H9 (cell line): Measurements from ENCODE around the gene SKP2. TPM values are rescaled to one million over a fixed set of nuclear protein-coding genes. Genes with fewer than 3 reads are reported as not detected.

Source experiments
- DNase-seq: peaks from one replicate; pipeline ENCODE4 v3.0.0-alpha.2; 2017
- H2AFZ ChIP-seq: one replicate; pipeline ENCODE4 v1.6.1; 2013; ENCODE audit warnings: mild to moderate bottlenecking, low read length, control low read depth, moderate library complexity
- H2AK5ac ChIP-seq: 2 replicates; pipeline ENCODE4 v1.6.1; 2013; ENCODE audit warnings: low read length, control low read depth, mixed read lengths; ENCODE audit not compliant: insufficient read length
- H2BK120ac ChIP-seq: one replicate; pipeline ENCODE4 v1.6.1; 2013; ENCODE audit warnings: low read depth, mild to moderate bottlenecking, low read length, control low read depth, inconsistent platforms; ENCODE audit not compliant: poor library complexity, severe bottlenecking
- H2BK12ac ChIP-seq: 2 replicates; pipeline ENCODE4 v1.6.1; 2013; ENCODE audit warnings: low read length, control low read depth, mixed read lengths, low read depth; ENCODE audit not compliant: insufficient read length
- H2BK15ac ChIP-seq: 2 replicates; pipeline ENCODE4 v1.6.1; 2013; ENCODE audit warnings: low read depth, low read length, control low read depth
- H2BK20ac ChIP-seq: one replicate; pipeline ENCODE4 v1.6.1; 2013; ENCODE audit warnings: low read depth, mild to moderate bottlenecking, low read length, control low read depth, inconsistent platforms; ENCODE audit not compliant: poor library complexity, severe bottlenecking
- H2BK5ac ChIP-seq: 2 replicates; pipeline ENCODE4 v1.6.1; 2013; ENCODE audit warnings: low read length, control low read depth, mixed read lengths; ENCODE audit not compliant: insufficient read length
- H3K14ac ChIP-seq: 2 replicates; pipeline ENCODE4 v1.6.1; 2013; ENCODE audit warnings: low read length, control low read depth; ENCODE audit not compliant: insufficient read depth
- H3K18ac ChIP-seq: 2 replicates; pipeline ENCODE4 v1.6.1; 2013; ENCODE audit warnings: low read depth, mild to moderate bottlenecking, mixed read lengths, low read length, control low read depth; ENCODE audit not compliant: insufficient read length
- H3K23ac ChIP-seq: 2 replicates; pipeline ENCODE4 v1.6.1; 2013; ENCODE audit warnings: low read length, control low read depth, mixed read lengths, low read depth; ENCODE audit not compliant: insufficient read length
- H3K23me2 ChIP-seq: 2 replicates; pipeline ENCODE4 v1.6.1; 2013; ENCODE audit warnings: low read depth, mild to moderate bottlenecking, mixed read lengths, low read length, control low read depth; ENCODE audit not compliant: insufficient read length, poor library complexity, severe bottlenecking
- H3K27ac ChIP-seq: 2 replicates; pipeline ENCODE4 v1.5.1; 2013; ENCODE audit warnings: low read length, control low read depth, mixed read lengths, low read depth; ENCODE audit not compliant: insufficient read length
- H3K27me3 ChIP-seq: 2 replicates; pipeline ENCODE4 v1.6.1; 2013; ENCODE audit warnings: low read length, control low read depth, inconsistent platforms; ENCODE audit not compliant: insufficient read depth
- H3K4ac ChIP-seq: 2 replicates; pipeline ENCODE4 v1.6.1; 2013; ENCODE audit warnings: low read depth, mild to moderate bottlenecking, control low read depth, inconsistent platforms, low read length, moderate library complexity
- H3K4me1 ChIP-seq: 2 replicates; pipeline ENCODE4 v1.6.1; 2013; ENCODE audit warnings: low read length, control low read depth, inconsistent platforms; ENCODE audit not compliant: insufficient read depth
- H3K4me2 ChIP-seq: 2 replicates; pipeline ENCODE4 v1.6.1; 2013; ENCODE audit warnings: low read length, control low read depth, mixed read lengths; ENCODE audit not compliant: insufficient read length, insufficient read depth
- H3K56ac ChIP-seq: 2 replicates; pipeline ENCODE4 v1.6.1; 2013; ENCODE audit warnings: low read depth, mild to moderate bottlenecking, mixed read lengths, low read length, control low read depth; ENCODE audit not compliant: insufficient read length
- H3K79me1 ChIP-seq: 2 replicates; pipeline ENCODE4 v1.6.1; 2013; ENCODE audit warnings: low read depth, mild to moderate bottlenecking, moderate library complexity, low read length, control low read depth, inconsistent platforms; ENCODE audit not compliant: insufficient read depth, poor library complexity, severe bottlenecking
- H3K79me2 ChIP-seq: 2 replicates; pipeline ENCODE4 v1.6.1; 2013; ENCODE audit warnings: low read length, control low read depth, inconsistent platforms; ENCODE audit not compliant: insufficient read depth
- H3K9ac ChIP-seq: 2 replicates; pipeline ENCODE4 v1.6.1; 2013; ENCODE audit warnings: low read length, control low read depth, mixed read lengths; ENCODE audit not compliant: insufficient read length; ENCODE audit errors: extremely low read depth
- H3K9me3 ChIP-seq: one replicate; pipeline ENCODE4 v1.6.1; 2013; ENCODE audit warnings: low read depth, low read length, inconsistent platforms; ENCODE audit not compliant: control insufficient read depth
- H3T11ph ChIP-seq: one replicate; pipeline ENCODE4 v1.6.1; 2013; ENCODE audit warnings: mild to moderate bottlenecking, low read length, control low read depth, inconsistent platforms
- H4K20me1 ChIP-seq: one replicate; pipeline ENCODE4 v1.6.1; 2013; ENCODE audit not compliant: control insufficient read depth, insufficient read length, insufficient read depth
- H4K5ac ChIP-seq: 2 replicates; pipeline ENCODE4 v1.6.1; 2013; ENCODE audit warnings: low read depth, mild to moderate bottlenecking, mixed read lengths, low read length, control low read depth; ENCODE audit not compliant: insufficient read length
- H4K8ac ChIP-seq: replicated peaks from 2 replicates; pipeline ENCODE4 v1.6.1; 2013; ENCODE audit warnings: low read length, control low read depth, mixed read lengths, low read depth; ENCODE audit not compliant: insufficient read length
- H4K91ac ChIP-seq: 2 replicates; pipeline ENCODE4 v1.6.1; 2013; ENCODE audit warnings: low read depth, mild to moderate bottlenecking, moderate library complexity, mixed read lengths, low read length, control low read depth; ENCODE audit not compliant: insufficient read length
- H3K27ac Mint-ChIP-seq, 3 experiments: 2 replicates in 2 of 3; 3 replicates in 1 of 3; pipeline ENCODE4 v1.8.0; 2020 to 2021; ENCODE audit warnings: mixed read lengths in 3 of 3, mild to moderate bottlenecking in 1 of 3, moderate library complexity in 1 of 3
- H3K27me3 Mint-ChIP-seq: 2 replicates; pipeline ENCODE4 v1.8.0; 2021; ENCODE audit warnings: low read depth, mild to moderate bottlenecking, moderate library complexity, mixed read lengths
- H3K36me3 Mint-ChIP-seq, 3 experiments: 2 replicates in 2 of 3; 3 replicates in 1 of 3; pipeline ENCODE4 v1.8.0; 2020 to 2021; ENCODE audit warnings: low read depth in 3 of 3, mixed read lengths in 3 of 3; ENCODE audit not compliant: insufficient read depth in 1 of 3
- H3K4me1 Mint-ChIP-seq, 2 experiments: 2 replicates each; pipeline ENCODE4 v1.8.0; 2020; ENCODE audit warnings: mixed read lengths in 2 of 2
- H3K4me3 Mint-ChIP-seq, 2 experiments: 2 replicates in 1 of 2; 3 replicates in 1 of 2; pipeline ENCODE4 v1.8.0; 2020 to 2021; ENCODE audit warnings: mild to moderate bottlenecking in 2 of 2, mixed read lengths in 2 of 2, moderate library complexity in 1 of 2
- H3K9me3 Mint-ChIP-seq, 2 experiments: 2 replicates in 1 of 2; 3 replicates in 1 of 2; pipeline ENCODE4 v1.8.0; 2020; ENCODE audit warnings: mild to moderate bottlenecking in 2 of 2, mixed read lengths in 2 of 2, moderate library complexity in 1 of 2
- CTCF ChIP-seq: fragments of 200-600 bp; sonication (generic); conservative IDR thresholded peaks from 3 replicates; pipeline ENCODE4 v1.8.0; 2021; ENCODE audit warnings: antibody characterized with exemption, mild to moderate bottlenecking
- WGBS: extraction: QIAGEN DNeasy Blood & Tissue Kit; methylation state at CpG from one replicate; pipeline ENCODE4 v1.1.7; 2013; ENCODE audit warnings: missing lambda C conversion rate, low lambda C conversion rate, mixed read lengths; ENCODE audit not compliant: insufficient read length; ENCODE audit errors: extremely low coverage; 5-methylcytosine and 5-hydroxymethylcytosine counted together
- total RNA-seq: library from RNA; stranded (reverse); gene quantifications from 2 replicates; pipeline ENCODE4 v1.2.1, GENCODE V29; 2021

The SKP2 gene
- total RNA-seq, 1 experiment from 2014 or later, result 103 TPM

GRCh38 chr5:36199620-36200019 lies 47.7 kb downstream of the SKP2 start:
- no peaks in the 10 kb centered on the region for H3K27me3 ChIP-seq
- H2AFZ ChIP-seq, result no peak overlapping the region
- H3K9me3 Mint-ChIP-seq, result no peaks in the 10 kb centered on the region
- no peak overlapping the region for H3K27ac Mint-ChIP-seq
- H3K79me1 ChIP-seq, result no peaks in the 10 kb centered on the region
- no peak overlapping the region for H2BK15ac ChIP-seq
- no peak overlapping the region for H3K18ac ChIP-seq
- no peak overlapping the region for H2BK120ac ChIP-seq
- H3K27me3 Mint-ChIP-seq, result no peaks in the 10 kb centered on the region
- TF ChIP-seq CTCF, result no peak
- no peak overlapping the region for H3K9ac ChIP-seq
- no peak overlapping the region for H4K8ac ChIP-seq
- no peaks in the 10 kb centered on the region for H3K4me1 ChIP-seq
- WGBS, result no CpG with 5 or more reads among the region's 2 CpGs
- no peak overlapping the region for H4K91ac ChIP-seq
- no peak overlapping the region for H3T11ph ChIP-seq
- H4K5ac ChIP-seq, result no peak overlapping the region
- H3K4ac ChIP-seq, result no peak overlapping the region
- H3K56ac ChIP-seq, result no peak overlapping the region
- H3K4me1 Mint-ChIP-seq, result no peaks in the 10 kb centered on the region
- no peak overlapping the region for H3K23ac ChIP-seq
- H3K9me3 ChIP-seq, result no peaks in the 10 kb centered on the region
- no peak overlapping the region for H3K27ac ChIP-seq
- H3K4me3 Mint-ChIP-seq, result no peak overlapping the region
- no peaks in the 10 kb centered on the region for H4K20me1 ChIP-seq
- no peak for DNase-seq
- no peaks in the 10 kb centered on the region for H3K23me2 ChIP-seq
- no peak overlapping the region for H2BK5ac ChIP-seq
- H3K79me2 ChIP-seq, result no peaks in the 10 kb centered on the region
- H2BK12ac ChIP-seq, result no peak overlapping the region
- no peak overlapping the region for H3K14ac ChIP-seq
- H3K36me3 Mint-ChIP-seq, result peaks cover 2 to 16% (median 4%) of the 10 kb centered on the region in 3 experiments; a peak in 5 of 7 replicates
- H2BK20ac ChIP-seq, result no peak overlapping the region
- no peak overlapping the region for H2AK5ac ChIP-seq
- H3K4me2 ChIP-seq, result no peak overlapping the region
